ENCODE data around the gene LTN1. TPM values are rescaled to one million over a fixed set of nuclear protein-coding genes. Genes with fewer than 3 reads are reported as not detected.

The LTN1 gene
- polyA plus RNA-seq, 1 experiment, result 6.2 TPM

- Histone ChIP-seq H3K27me3 (ENCODE audit: control insufficient read depth, insufficient read depth, low read length) (no peaks in the 10 kb centered on the region), H3K36me3 (ENCODE audit: control insufficient read depth, insufficient read depth, low read length) (0 out of 2 replicates have a peak, but pooled peaks cover 2% of the 10 kb centered on the region), H3K4me3 (ENCODE audit: low read depth, low read length) (no peak overlapping the region)
- ChIA-PET POLR2A (no interaction called here), CTCF (interaction anchor here (1.5 kb wide), 1 partner anchor 10 kb away, joined by 3 read pairs; no protein-coding TSS in a partner anchor)
- DNase-seq (ENCODE audit: low read depth), result no peak
- TF ChIP-seq CTCF (IDR thresholded peaks at IDR 0.05; ENCODE audit: insufficient read depth, low read depth, low read length), result no peak
Measured at GRCh38 chr21:28972398-28972797, 20.3 kb downstream of the LTN1 start.

GRCh38 chr21:28971171-28971570, 21.5 kb downstream of the LTN1 start:
- no peak overlapping the region for H3K4me3 ChIP-seq (ENCODE audit: low read depth, low read length)
- no peak for TF ChIP-seq CTCF (IDR thresholded peaks at IDR 0.05; ENCODE audit: insufficient read depth, low read depth, low read length)
- H3K36me3 ChIP-seq (ENCODE audit: control insufficient read depth, insufficient read depth, low read length), result peaks cover 4% of the 10 kb centered on the region
- no peaks in the 10 kb centered on the region for H3K27me3 ChIP-seq (ENCODE audit: control insufficient read depth, insufficient read depth, low read length)
- DNase-seq (ENCODE audit: low read depth), result no peak
- POLR2A ChIA-PET, result no interaction called here
- CTCF ChIA-PET, result interaction anchor here (0.6 to 1.6 kb wide), 3 partner anchors 9 to 13 kb away, joined by 3 to 6 read pairs (median 3); no protein-coding TSS in a partner anchor

GRCh38 chr21:28963831-28964230, 28.8 kb downstream of the LTN1 start:
- H3K36me3 ChIP-seq (ENCODE audit: control insufficient read depth, insufficient read depth, low read length), result peaks cover 8% of the 10 kb centered on the region
- no peak for TF ChIP-seq CTCF (IDR thresholded peaks at IDR 0.05; ENCODE audit: insufficient read depth, low read depth, low read length)
- POLR2A ChIA-PET, result no interaction called here
- CTCF ChIA-PET, result no interaction called here
- no peak for DNase-seq (ENCODE audit: low read depth)
- no peaks in the 10 kb centered on the region for H3K27me3 ChIP-seq (ENCODE audit: control insufficient read depth, insufficient read depth, low read length)
- no peak overlapping the region for H3K4me3 ChIP-seq (ENCODE audit: low read depth, low read length)

- peaks cover 9% of the 10 kb centered on the region for H3K36me3 ChIP-seq (ENCODE audit: control insufficient read depth, insufficient read depth, low read length)
- POLR2A ChIA-PET, result no interaction called here
- DNase-seq (ENCODE audit: low read depth), result no peak
- H3K4me3 ChIP-seq (ENCODE audit: low read depth, low read length), result no peak overlapping the region
- CTCF ChIA-PET, result interaction anchor here (1.2 kb wide), 1 partner anchor 9 kb away, joined by 3 read pairs; no protein-coding TSS in a partner anchor
- H3K27me3 ChIP-seq (ENCODE audit: control insufficient read depth, insufficient read depth, low read length), result no peaks in the 10 kb centered on the region
- no peak for TF ChIP-seq CTCF (IDR thresholded peaks at IDR 0.05; ENCODE audit: insufficient read depth, low read depth, low read length)
Measured at GRCh38 chr21:28962465-28962864, 30.2 kb downstream of the LTN1 start.

- H3K36me3 ChIP-seq (ENCODE audit: control insufficient read depth, insufficient read depth, low read length), result peaks cover 9% of the 10 kb centered on the region
- ChIA-PET CTCF (interaction anchor here (1.2 kb wide), 1 partner anchor 10 kb away, joined by 3 read pairs; no protein-coding TSS in a partner anchor), POLR2A (no interaction called here)
- no peak for TF ChIP-seq CTCF (IDR thresholded peaks at IDR 0.05; ENCODE audit: insufficient read depth, low read depth, low read length)
- H3K4me3 ChIP-seq (ENCODE audit: low read depth, low read length), result no peak overlapping the region
- H3K27me3 ChIP-seq (ENCODE audit: control insufficient read depth, insufficient read depth, low read length), result no peaks in the 10 kb centered on the region
- DNase-seq (ENCODE audit: low read depth), result no peak
Measured at GRCh38 chr21:28961927-28962326, 30.8 kb downstream of the LTN1 start.
